ENCODE data around the gene KIF25.

The KIF25 gene

DNA sequence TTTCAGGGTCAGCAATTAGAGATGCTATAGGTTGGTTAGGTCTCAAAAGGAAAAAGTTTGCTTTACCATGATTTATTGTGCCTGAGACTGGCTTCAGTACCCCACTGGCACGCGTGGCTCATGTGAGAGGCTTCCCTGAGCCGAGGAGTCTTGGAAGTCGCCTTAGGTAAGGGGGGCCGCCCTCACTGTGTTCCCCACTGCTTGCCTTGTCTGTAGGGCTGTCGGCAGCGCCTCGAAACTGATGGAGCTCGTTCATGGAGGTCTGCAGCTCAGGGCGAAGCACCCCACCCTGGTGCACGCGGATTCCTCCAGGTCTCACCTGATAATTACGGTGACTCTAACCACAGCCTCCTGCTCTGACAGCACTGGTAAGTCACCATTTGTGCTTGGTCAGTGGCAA, 42.4 kb downstream of the KIF25 start:
- POLR2A ChIA-PET (ENCODE audit: low non-redundant PET) = no interaction called here
- TF ChIP-seq, protein P1, sequence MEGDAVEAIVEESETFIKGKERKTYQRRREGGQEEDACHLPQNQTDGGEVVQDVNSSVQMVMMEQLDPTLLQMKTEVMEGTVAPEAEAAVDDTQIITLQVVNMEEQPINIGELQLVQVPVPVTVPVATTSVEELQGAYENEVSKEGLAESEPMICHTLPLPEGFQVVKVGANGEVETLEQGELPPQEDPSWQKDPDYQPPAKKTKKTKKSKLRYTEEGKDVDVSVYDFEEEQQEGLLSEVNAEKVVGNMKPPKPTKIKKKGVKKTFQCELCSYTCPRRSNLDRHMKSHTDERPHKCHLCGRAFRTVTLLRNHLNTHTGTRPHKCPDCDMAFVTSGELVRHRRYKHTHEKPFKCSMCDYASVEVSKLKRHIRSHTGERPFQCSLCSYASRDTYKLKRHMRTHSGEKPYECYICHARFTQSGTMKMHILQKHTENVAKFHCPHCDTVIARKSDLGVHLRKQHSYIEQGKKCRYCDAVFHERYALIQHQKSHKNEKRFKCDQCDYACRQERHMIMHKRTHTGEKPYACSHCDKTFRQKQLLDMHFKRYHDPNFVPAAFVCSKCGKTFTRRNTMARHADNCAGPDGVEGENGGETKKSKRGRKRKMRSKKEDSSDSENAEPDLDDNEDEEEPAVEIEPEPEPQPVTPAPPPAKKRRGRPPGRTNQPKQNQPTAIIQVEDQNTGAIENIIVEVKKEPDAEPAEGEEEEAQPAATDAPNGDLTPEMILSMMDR (conservative IDR thresholded peaks at IDR 0.05; ENCODE audit: low read depth) = no peak
- DNase-seq (ENCODE audit: low spot score) = no peak
- CTCF ChIA-PET = interaction anchor here (0.7 kb wide), 1 partner anchor 88 kb away, joined by 3 read pairs; no protein-coding TSS in a partner anchor
- no peak overlapping the region for H3K27ac ChIP-seq

DNA sequence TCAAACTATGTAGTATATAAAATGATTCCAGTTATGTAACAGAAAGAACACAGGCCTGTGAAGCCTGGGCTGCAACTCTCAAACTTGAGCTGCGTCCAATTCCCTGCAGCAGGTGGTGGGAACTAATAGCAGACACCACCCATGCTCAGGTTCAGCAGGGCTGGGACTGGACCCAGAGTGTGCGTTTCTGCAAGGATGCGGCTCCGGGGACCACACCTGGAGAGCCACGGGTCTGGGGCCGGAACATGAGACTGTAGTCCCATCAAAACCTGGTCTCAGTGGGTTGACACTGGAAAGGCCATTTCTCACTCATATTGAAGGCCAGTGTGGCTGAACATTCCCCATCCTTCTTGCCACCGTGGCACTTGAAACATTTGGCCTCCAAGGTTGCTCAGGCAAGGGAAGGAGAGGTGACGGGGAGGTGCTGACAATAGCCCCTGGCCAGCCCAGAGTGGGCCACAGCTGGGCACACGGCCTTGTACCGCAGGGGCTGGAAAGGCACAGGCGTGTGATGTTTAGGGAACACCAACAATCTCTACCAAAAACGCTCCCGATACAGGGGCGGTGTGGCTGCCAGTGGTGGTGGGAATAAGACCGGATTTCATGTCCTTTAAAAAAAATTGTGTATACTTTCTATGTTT, 43.5 kb downstream of the KIF25 start:
- no peak overlapping the region for H3K27ac ChIP-seq
- CTCF ChIA-PET = no interaction called here
- TF ChIP-seq, protein P1 (conservative IDR thresholded peaks at IDR 0.05; ENCODE audit: low read depth) = no peak
- DNase-seq (ENCODE audit: low spot score) = no peak
- POLR2A ChIA-PET (ENCODE audit: low non-redundant PET) = no interaction called here

GRCh38 chr6:168041928-168042327, 44.5 kb downstream of the KIF25 start:
- no peak for DNase-seq (ENCODE audit: low spot score)
- TF ChIP-seq, protein P1 (conservative IDR thresholded peaks at IDR 0.05; ENCODE audit: low read depth) = no peak
- CTCF ChIA-PET = no interaction called here
- POLR2A ChIA-PET (ENCODE audit: low non-redundant PET) = no interaction called here
- H3K27ac ChIP-seq = no peak overlapping the region

DNA sequence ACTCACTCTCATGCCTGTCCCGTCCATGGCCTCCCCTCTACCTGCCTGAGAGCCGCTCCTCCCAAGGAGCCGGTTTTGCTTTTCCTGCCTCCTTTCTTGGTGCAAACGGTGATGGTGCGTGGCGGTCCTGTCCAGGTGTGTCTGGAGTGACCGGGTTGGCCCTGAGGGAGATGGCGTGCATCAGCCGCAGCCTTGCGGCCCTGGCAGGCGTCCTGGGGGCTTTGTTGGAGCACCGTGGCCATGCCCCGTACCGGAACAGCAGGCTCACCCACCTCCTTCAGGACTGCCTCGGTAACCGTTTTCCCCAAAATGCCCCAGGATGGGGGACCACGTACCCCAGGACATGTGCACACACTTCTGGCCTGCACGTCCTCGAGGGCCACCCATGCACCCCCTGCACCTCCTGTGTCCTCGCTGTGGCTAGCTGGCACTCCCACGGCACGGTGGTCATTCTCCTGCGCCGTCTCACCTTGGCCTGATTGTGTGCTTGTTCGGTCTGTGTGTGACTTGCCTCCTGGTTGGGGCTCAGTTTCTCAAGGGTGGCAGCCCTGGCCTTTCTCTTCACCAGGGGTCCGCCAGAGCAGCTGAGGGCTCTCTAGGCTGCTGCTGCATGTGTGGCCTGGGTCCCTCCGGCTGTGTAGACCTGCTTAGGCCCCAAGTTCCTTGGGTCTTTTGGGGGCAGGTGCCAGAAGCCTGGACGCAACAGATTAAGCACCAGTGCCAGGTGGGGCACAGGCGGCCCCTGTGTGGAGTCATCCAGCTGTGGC, 45.1 kb downstream of the KIF25 start:
- CTCF ChIA-PET = interaction anchor here (0.6 kb wide), 1 partner anchor 256 kb away, joined by 3 read pairs; no protein-coding TSS in a partner anchor

DNA sequence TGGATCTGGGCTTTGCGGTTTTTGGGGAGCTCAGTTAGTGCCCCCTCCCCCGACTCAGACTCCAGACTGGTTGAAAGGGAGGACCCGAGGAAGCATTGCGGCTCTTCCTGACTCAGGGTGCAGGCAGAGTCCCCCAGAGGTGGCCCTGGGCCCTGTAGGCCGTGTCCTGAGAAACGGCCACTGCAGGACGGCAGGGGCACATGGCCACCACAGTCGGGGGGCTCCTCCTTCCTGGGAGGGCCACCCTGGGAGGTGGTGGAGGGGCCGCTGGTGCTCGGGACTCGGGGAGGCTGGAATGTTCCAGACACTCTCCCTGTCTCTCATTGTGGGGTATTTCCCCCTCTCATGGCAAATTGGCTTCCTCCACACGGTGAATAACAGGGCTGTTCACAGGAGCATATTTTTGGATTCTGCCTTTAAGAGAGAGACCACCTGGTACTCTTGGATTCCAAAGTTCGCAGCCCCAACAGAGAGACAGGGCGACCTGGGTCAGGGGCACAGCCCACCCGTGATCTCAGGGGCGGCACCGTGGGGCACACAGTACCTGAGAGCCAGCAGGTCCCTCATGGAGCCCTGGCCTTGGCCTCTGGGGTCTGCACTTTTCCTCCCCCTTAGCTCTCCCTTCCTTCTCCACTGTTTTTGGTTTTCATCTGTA, 45.8 kb downstream of the KIF25 start:
- TF ChIP-seq, protein P1 (conservative IDR thresholded peaks at IDR 0.05; ENCODE audit: low read depth) = no peak
- H3K27ac ChIP-seq = no peak overlapping the region
- DNase-seq (ENCODE audit: low spot score) = no peak
- POLR2A ChIA-PET (ENCODE audit: low non-redundant PET) = no interaction called here
- CTCF ChIA-PET = interaction anchor here (0.6 kb wide), 1 partner anchor 255 kb away, joined by 3 read pairs; no protein-coding TSS in a partner anchor

More for the DNA sequence above, 45.1 kb downstream of the KIF25 start:
- POLR2A ChIA-PET (ENCODE audit: low non-redundant PET) = no interaction called here
- H3K27ac ChIP-seq = no peak overlapping the region
- TF ChIP-seq, protein P1 (conservative IDR thresholded peaks at IDR 0.05; ENCODE audit: low read depth) = no peak
- no peak for DNase-seq (ENCODE audit: low spot score)

DNA sequence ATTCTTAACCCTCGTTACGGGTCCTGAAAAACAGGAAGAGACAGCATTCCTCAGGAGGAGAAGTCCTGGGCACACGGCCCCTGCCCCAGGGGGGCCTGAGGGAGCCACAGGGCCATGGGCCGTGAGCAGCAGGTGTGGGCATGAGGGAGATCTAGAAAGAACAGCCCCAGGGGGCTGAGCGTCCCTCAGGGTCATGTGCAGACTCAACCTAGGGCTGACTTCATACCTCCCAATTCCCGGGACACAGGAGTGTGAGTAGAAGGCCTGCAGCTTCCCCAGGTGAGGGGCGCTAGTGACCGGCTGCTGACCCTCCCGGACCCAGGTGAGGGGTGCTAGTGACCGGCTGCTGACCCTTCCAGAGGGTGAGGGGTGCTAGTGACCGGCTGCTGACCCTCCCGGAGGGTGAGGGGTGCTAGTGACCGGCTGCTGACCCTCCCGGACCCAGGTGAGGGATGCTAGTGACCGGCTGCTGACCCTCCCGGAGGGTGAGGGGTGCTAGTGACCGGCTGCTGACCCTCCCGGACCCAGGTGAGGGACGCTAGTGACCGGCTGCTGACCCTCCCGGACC, 46.5 kb downstream of the KIF25 start:
- CTCF ChIA-PET = no interaction called here
- no peak overlapping the region for H3K27ac ChIP-seq
- POLR2A ChIA-PET (ENCODE audit: low non-redundant PET) = no interaction called here
- no peak for DNase-seq (ENCODE audit: low spot score)
- TF ChIP-seq, protein P1 (conservative IDR thresholded peaks at IDR 0.05; ENCODE audit: low read depth) = no peak

Data from RWPE1 (cell line).